ENCODE data around the gene CKAP4.

CKAP4 gene

DNA sequence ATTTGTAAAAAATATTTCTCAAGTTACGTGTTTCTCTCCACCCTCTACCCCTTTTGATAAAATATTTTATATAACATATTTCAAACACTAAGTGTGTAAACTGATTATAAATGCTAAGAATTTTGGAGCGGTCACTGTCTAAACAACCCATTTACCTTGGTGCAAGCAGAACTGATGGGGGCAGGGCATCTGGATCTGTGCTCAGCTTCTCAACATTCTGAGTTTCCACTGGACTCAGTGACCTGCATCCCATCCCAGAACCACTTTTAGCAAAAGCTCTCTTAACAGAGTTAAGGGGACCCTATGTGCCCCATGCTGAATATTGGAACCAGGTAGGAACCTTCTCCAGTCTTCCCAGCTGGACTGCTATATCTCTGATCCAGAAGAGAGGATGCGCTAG, 53.5 kb downstream of the CKAP4 start:
- DNase-seq = no peak

DNA sequence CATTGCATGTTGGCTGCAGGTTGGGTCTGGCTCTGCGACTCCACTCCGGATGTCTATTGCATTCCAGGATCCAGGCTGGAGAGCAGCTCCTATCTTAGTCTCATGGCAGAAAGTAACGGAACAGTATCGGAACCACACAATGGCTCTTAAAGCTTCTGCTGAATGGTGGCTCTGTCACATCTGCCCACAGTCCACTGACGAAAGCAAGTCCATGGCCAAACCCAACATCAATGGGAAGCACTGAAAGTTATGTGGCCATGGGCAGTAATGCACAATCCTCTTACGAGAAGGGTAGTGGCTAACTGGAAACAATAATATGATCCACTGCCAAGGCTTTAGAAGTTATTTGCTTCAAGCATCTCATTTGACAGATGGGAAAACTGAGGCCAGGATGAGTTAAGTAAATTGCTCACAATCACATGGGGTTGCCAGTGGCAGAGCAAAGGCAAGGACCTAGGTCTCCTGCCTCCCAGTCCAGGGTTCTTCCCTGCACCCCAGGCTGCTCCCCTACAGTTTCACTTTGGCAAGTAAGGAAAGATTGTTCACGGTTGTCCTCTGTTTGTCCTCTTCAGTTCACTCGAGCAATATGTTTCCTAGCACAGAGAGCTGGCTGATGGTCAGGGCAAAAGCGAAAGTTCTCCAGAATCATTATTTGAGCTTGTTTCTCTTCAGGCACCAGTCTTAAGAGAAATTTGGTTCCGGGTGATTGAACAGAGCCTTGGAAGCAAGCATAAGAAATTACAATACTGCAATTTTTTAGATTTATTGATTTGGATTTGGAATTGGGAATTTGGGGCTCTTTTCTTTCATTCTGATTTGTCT, 54.2 kb downstream of the CKAP4 start:
- DNase-seq = no peak

DNA sequence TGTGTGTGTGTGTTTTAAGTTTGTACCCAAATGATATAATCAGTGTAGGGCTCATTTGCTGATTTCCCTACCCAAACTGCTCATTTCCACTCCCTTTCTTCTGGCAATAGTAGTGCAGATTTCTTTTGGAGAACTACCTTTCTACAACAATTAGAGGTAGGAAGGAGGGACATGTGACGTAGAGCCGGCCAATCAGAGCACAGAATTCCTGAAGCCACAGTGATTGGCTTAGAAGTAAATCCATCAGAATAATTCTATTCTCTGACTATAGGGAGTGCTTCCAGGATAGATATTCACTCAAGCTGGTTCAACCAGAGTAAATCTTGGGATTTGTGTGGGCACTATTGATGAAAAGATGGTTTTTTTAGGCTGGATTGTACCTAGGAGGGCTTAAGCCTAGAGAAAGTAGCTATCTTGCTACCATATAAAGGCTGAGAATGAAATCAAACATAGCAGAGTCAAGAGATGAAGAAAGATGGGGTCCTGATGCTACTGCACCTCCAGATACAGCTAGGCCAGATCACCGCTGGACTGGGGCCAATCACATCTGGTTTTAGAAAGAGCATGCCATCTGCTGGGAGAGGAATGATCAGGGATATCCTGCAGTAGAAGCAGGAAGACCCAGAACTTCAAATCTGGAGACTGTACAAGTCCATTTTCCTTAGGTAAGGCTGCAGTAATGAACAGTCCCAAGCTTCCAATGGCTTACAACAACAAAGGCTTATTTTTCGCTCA, 55.0 kb downstream of the CKAP4 start:
- no peak for DNase-seq

GRCh38 chr12:106190581-106190980, 57.2 kb downstream of the CKAP4 start:
- no peak for DNase-seq

- DNase-seq = no peak
Observed at GRCh38 chr12:106189341-106189740, 58.5 kb downstream of the CKAP4 start.

DNA sequence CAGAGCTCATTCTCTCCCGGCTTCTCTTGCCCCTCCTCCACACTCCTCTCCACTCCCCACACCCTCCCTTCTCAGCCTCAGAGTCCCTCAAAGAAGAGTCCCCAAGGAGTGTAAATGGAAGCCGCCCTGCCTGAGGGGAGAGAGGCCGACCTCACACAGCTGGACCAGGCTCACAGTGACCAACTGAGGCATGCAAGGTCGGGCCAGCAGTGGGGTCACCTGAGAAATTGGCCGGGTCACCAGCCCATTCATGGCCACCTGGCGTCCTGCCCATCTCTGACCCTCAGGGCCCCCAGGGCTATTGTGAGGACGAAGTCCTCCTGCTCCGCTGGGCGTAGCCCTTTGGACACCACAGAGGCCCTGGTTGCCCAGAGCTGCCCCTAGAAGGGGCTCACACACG, 59.6 kb downstream of the CKAP4 start:
- DNase-seq = no peak

Data from CD4-positive, alpha-beta T cell treated with Interleukin-10 for 1 hour (primary cell).